GM19468 (cell line): ENCODE data around the gene ZNF239.
"Not testable (repeated sequence)": the region's sequence is repeated elsewhere in the genome, so short reads cannot be mapped to it uniquely, and the experiment has no call there.

Source experiments
- ATAC-seq: cut with Tn5 transposase; IDR thresholded peaks from one replicate; pipeline ENCODE4 v1.9.1; 2021; ENCODE audit warnings: mild to moderate bottlenecking, moderate library complexity, moderate number of reproducible peaks; ENCODE audit not compliant: unreplicated experiment; ENCODE audit errors: extremely low read depth

ZNF239 gene

GRCh38 chr10:43585046-43585445 lies 10.6 kb upstream of the ZNF239 start:
- no peak for ATAC-seq

GRCh38 chr10:43584051-43584450 lies 9.6 kb upstream of the ZNF239 start:
- no peak for ATAC-seq

DNA sequence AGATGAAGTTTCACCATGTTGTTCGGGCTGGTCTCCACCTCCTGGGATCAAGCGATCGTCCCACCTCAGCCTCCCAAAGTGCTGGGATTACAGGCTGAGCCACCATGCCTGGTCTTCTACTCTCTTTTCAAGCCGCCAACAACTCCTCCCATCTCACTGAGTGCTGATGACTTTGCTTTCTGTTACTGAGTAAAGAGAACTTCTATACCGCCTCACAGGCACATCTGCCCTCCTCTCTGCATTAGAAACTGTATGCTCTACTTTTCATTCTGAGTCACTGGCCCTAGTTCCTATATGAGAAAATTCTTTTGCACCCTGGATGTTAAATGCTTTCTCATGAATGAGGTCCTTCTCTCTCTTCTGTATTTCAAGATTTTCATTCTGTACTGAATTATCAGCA lies 2.2 kb upstream of the ZNF239 start:
- ATAC-seq, result no peak

GRCh38 chr10:43576062-43576461 lies 1.6 kb upstream of the ZNF239 start:
- no peak for ATAC-seq

DNA sequence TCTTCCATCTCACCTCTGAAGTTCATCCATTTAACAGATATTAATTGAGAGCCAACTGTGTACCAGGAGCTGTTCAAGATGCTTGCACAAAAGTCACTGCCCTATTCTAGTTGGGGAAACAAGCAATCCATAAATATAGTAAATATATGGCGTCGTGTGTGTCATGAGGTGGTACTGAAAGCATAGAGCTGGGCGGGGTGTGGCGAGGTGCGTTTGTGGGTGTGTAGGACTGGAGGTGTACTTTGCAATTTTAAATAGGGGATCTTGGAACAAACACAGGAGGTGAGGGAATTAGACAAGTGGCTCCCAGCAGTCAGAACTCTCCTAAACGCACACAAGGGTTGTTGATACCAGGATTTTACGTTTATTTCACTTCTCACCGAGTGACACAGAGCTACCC lies 490 bp upstream of the ZNF239 start:
- ATAC-seq, result no peak

- ATAC-seq, result no peak
Measured at GRCh38 chr10:43573250-43574000, 991 bp downstream of the ZNF239 start.

- no peak for ATAC-seq
Measured at GRCh38 chr10:43570971-43571370, 3.4 kb downstream of the ZNF239 start.

DNA sequence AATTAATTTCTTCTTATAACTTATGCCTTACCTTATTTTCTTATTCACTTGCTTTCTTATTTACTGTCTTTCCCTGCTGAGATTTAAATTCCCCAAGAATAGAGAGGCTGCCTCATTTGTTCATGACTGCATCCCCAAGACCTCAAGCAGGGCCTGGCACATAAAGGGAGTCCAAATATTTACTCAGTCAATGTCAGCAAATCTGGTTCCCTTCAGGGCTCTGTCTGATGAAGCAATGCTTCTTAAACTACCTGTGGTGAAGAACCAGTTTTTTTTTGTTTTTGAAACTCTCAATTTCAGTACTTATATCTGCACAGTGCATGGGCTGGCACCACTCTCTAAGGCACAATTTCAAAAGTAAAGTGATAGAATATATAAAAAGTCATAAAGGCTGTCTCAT lies 4.7 kb downstream of the ZNF239 start:
- no peak for ATAC-seq

DNA sequence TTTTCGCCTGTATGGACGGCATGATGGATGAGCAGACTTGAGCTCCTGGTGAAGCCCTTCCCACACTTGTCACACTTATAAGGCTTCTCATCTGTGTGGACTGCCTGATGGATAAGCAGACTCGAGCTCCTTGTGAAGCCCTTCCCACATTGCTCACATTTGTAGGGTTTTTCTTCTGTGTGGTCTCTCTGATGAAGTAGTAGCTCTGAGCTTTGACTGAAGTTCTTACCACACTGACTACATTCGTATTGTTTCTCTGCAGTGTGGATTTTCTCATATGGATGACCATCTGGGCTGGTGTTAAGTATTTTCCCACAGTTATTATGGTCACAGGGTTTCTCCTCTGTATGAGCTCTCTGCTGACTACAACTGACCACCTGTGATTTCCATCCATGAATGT lies 17.2 kb downstream of the ZNF239 start:
- ATAC-seq, result no peak

- not testable (repeated sequence) for ATAC-seq
Measured at GRCh38 chr10:43543746-43544145, 30.7 kb downstream of the ZNF239 start.

GRCh38 chr10:43524434-43525247 lies 49.8 kb downstream of the ZNF239 start:
- no peak for ATAC-seq
